Breast epithelium (tissue), 3 donors: ENCODE measurements around the gene SPG11.

ENCODE experiments used
- POLR2A ChIP-seq: fragments of 450-650 bp; IDR thresholded peaks from one replicate; pipeline ENCODE4 v1.6.1; 2016; ENCODE audit warnings: antibody characterized with exemption, mild to moderate bottlenecking, moderate library complexity
- POLR2AphosphoS5 ChIP-seq, 3 donors: sonication (generic); formaldehyde crosslinking; IDR thresholded peaks; one replicate each; pipeline ENCODE4 v1.6.1; 2017; ENCODE audit warnings: antibody characterized with exemption in 3 of 3

DNA sequence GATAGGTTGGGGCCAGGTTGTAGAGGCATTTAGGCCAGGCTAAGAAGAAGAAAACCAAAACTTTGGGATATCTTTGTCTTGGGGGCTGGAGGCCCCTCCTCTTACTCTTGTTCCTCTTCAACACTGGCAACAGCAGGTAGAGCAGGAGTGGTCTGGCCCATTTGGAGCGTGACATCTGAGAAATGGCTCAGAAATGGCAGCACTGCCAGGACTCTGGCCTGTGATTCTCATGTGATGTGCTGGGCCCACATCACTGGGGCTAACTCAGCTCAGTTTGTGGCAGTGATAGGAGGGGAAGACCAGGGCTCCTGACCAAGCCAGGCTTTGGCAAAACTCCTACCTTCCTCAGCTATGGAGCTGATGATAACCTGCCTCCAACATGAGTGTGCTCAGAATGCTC lies 29.2 kb upstream of the SPG11 start:
- TF ChIP-seq POLR2AphosphoS5 (IDR thresholded peaks at IDR 0.05): no peak
- no peak for TF ChIP-seq POLR2A
